ENCODE measurements around the gene FHIT.

- TF ChIP-seq POLR2AphosphoS5 (IDR thresholded peaks at IDR 0.05; ENCODE audit: low read depth, low read length), result no peak
- TF ChIP-seq CTCF (IDR thresholded peaks at IDR 0.05), result no peak
- TF ChIP-seq MXI1 (IDR thresholded peaks at IDR 0.05; ENCODE audit: low read depth, low read length), result no peak
- TF ChIP-seq EZH2phosphoT487 (IDR thresholded peaks at IDR 0.05; ENCODE audit: borderline replicate concordance, low read depth), result no peak
Measured at GRCh38 chr3:60136601-60137000, 1114.7 kb downstream of the FHIT start.
